ENCODE data around the gene ADH1C. TPM values are rescaled to one million over a fixed set of nuclear protein-coding genes. Genes with fewer than 3 reads are reported as not detected.
A peak's percentile ranks its signal among the peaks of the same experiment; 100 is the strongest.

Gene ADH1C
- total RNA-seq, 4 donors from 2014 or later, result 62.7 to 129 (median 87.7) TPM

DNA sequence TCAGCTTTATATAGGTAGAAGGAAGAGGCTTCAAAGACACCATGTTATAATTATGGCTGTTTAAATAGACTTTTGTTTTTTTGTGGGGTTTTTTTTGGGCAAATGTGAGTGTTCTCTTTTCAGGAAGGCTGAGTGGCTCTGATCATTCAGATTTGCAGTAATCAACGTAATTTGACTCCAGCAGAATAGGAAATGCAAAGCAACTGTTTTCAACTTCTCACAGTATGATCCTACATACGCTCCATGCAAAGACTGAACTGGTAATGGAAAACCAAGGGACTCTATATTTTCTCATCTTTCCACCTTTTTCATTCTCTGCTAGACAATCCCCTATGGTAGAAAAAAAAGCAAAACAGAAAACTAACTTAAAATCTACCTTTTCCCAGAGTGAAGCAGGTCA is 42.2 kb downstream of the ADH1C start:
- Histone ChIP-seq H3K4me1 (no peaks in the 10 kb centered on the region), H3K4me3 (no peak overlapping the region), H3K36me3 (no peaks in the 10 kb centered on the region), H3K9me3 (no peaks in the 10 kb centered on the region), H3K27ac (no peak overlapping the region), H3K27me3 (no peaks in the 10 kb centered on the region)
- TF ChIP-seq, protein P1, sequence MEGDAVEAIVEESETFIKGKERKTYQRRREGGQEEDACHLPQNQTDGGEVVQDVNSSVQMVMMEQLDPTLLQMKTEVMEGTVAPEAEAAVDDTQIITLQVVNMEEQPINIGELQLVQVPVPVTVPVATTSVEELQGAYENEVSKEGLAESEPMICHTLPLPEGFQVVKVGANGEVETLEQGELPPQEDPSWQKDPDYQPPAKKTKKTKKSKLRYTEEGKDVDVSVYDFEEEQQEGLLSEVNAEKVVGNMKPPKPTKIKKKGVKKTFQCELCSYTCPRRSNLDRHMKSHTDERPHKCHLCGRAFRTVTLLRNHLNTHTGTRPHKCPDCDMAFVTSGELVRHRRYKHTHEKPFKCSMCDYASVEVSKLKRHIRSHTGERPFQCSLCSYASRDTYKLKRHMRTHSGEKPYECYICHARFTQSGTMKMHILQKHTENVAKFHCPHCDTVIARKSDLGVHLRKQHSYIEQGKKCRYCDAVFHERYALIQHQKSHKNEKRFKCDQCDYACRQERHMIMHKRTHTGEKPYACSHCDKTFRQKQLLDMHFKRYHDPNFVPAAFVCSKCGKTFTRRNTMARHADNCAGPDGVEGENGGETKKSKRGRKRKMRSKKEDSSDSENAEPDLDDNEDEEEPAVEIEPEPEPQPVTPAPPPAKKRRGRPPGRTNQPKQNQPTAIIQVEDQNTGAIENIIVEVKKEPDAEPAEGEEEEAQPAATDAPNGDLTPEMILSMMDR (IDR thresholded peaks at IDR 0.05), result no peak
- no peak for TF ChIP-seq POLR2A (IDR thresholded peaks at IDR 0.05)
- DNase-seq, result no peak

DNA sequence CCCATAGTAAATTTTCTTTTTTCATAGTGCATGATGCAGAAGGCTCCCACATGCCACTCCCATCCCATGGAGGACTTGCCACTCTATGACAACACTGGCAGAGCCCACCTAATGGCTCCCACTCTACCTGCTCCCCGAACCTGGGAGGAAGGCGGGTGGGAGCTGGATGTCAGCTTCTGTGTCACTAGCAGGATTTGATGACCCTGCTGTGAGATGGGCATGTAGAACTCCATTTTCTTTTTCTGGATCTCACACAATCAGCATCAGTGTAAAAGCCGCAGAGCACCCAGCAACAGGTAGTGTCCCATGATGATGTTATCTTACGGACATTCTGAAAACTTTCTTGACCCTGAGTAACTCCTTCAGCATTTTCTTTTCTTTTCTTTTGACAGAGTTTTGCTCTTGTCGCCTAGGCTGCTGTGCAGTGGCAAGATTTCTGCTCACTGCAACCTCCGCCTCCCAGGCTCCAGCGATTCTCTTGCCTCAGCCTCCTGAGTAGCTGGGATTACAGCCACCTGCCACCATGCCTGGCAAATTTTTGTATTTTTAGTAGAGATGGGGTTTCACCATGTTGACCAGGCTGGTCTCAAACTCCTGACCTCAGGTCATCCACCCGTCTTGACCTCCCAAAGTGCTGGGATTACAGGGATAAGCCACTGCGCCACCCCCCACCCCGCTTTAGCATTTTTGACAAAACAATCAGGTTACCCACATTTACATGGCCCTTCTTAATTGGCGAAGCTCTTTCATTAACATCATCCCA is 46.7 kb downstream of the ADH1C start:
- Histone ChIP-seq H3K27ac (peak overlapping the region in 1 of 4 donors; percentile 17), H3K27me3 (no peaks in the 10 kb centered on the region), H3K36me3 (no peaks in the 10 kb centered on the region), H3K4me3 (no peak overlapping the region), H3K9me3 (no peaks in the 10 kb centered on the region), H3K4me1 (no peaks in the 10 kb centered on the region)
- TF ChIP-seq, protein P1 (IDR thresholded peaks at IDR 0.05), result no peak
- no peak for TF ChIP-seq POLR2A (IDR thresholded peaks at IDR 0.05)
- no peak for DNase-seq

DNA sequence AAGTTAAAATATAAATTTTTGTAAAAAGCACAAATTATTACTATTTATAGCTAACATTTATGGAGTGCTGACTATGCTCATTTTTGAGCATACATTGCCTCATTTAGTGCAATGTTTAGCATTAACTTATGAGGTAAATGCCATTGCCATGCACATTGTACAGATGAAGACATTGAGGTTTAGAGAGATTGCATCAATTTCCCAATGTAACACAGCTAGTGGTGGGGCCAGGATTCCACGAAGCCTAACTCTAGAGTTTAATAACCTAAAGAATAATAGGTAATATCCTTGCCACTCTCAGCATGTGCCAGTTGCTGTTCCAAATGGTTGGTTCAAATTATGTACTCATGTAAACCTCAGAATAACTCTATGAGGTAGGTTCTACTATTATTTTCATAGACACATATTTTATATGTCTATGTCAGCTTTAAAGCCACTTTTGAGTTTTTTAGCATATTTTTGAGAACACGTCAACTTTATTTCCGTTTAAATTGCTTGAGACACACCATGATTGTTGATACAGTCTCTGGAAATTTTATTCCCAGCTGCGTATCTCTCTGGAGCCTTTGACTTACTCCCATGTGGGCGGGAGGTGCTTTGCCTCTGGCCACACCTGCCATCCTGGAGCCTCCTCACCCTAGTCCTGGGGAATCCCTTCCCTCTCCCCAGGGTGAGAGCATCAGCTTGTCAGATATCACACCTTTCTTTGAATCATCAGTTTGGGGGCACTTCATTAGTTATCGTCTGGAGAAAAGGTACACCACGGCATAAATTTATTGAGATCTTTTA is 51.0 kb downstream of the ADH1C start:
- no peaks in the 10 kb centered on the region for H3K9me3 ChIP-seq
- TF ChIP-seq POLR2A (IDR thresholded peaks at IDR 0.05), result no peak
- TF ChIP-seq, protein P1 (IDR thresholded peaks at IDR 0.05), result no peak
- H3K4me3 ChIP-seq, result no peak overlapping the region
- no peaks in the 10 kb centered on the region for H3K36me3 ChIP-seq
- no peak for DNase-seq
- H3K27me3 ChIP-seq, result no peaks in the 10 kb centered on the region
- H3K4me1 ChIP-seq, result no peaks in the 10 kb centered on the region
- peak overlapping the region; percentile 18 to 76 (median 52) for H3K27ac ChIP-seq

DNA sequence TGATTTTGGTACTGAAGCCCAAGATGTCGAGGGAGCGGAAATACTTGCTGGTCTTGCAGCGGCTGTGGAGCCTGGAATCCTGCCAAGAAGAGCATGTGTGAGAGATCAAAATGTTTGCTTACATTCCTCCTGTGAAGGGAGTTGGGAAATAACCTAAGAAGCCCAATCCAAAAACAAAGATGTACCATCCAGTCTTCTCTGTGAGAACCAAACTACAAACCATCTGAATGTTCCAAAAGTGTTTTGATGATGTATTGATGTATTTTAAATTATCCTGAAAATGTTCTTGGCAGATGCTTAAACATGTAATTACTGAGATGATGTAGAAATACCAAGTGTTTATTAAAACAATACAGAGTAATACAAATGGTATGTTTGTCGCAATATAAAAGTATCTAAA is 51.6 kb downstream of the ADH1C start:
- H3K27me3 ChIP-seq, result no peaks in the 10 kb centered on the region
- H3K4me1 ChIP-seq, result no peaks in the 10 kb centered on the region
- H3K36me3 ChIP-seq, result no peaks in the 10 kb centered on the region
- no peak for TF ChIP-seq POLR2A (IDR thresholded peaks at IDR 0.05)
- TF ChIP-seq, protein P1 (IDR thresholded peaks at IDR 0.05), result no peak
- H3K4me3 ChIP-seq, result no peak overlapping the region
- peak in 2 of 3 donors; percentile 18 to 75 for DNase-seq
- H3K9me3 ChIP-seq, result no peaks in the 10 kb centered on the region
- peak overlapping the region in 3 of 4 donors; percentile 13 to 76 (median 39) for H3K27ac ChIP-seq

DNA sequence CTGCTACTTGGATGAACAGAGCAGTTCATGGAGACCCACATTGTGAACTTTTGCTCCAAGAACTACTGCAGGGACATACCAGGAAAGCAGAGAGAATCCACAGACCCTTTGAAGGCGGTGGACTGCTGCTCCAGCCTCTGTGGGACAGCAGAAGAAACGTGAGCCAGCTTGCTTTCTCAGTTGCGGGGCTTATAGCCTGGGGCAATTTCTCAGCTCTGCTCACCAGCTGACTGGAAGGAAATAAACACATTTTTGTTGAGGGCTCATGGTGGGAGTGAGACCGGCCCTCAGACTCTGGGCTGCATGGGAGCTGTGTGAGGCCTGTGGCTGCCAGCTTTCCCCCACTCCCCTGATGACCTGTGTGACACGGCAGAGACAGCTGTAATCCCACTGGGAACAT is 59.2 kb downstream of the ADH1C start:
- DNase-seq, result no peak
- Histone ChIP-seq H3K36me3 (no peaks in the 10 kb centered on the region), H3K4me3 (no peak overlapping the region), H3K9me3 (no peaks in the 10 kb centered on the region), H3K27me3 (no peaks in the 10 kb centered on the region), H3K27ac (no peak overlapping the region), H3K4me1 (no peaks in the 10 kb centered on the region)
- TF ChIP-seq POLR2A (IDR thresholded peaks at IDR 0.05), result no peak
- TF ChIP-seq, protein P1 (IDR thresholded peaks at IDR 0.05), result no peak
